ENCODE measurements around the gene CERS4. TPM values are rescaled to one million over a fixed set of nuclear protein-coding genes. Genes with fewer than 3 reads are reported as not detected.
A peak's percentile ranks its signal among the peaks of the same experiment; 100 is the strongest.
"Not testable (repeated sequence)": the region's sequence is repeated elsewhere in the genome, so short reads cannot be mapped to it uniquely, and the experiment has no call there.

Gene CERS4
- total RNA-seq, 1 donor from 2014 or later = 21.4 TPM

DNA sequence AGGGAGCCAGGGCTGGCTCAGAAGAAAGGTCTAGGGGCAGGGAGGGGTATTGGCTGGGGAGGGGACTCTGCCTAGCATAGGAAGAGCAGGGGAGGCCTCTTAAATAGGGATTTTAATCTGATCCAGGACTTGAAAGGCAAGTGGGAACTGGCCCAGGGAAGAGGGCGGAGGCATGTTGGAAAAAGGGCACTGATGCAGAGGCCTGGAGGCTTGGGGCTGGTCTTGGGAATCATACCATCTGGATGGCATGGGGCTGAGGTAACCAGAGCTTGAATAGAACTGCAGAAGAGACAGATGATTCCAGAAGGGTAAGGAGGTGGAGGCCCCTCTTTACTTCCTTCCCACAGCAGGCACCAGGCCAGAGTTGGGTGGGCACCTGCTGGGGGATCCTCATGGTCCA, 29.1 kb downstream of the CERS4 start:
- DNase-seq (ENCODE audit: missing footprints) (no peak), ATAC-seq (no peak)
- intact Hi-C loops (cut with DNase I) = no loop called here

DNA sequence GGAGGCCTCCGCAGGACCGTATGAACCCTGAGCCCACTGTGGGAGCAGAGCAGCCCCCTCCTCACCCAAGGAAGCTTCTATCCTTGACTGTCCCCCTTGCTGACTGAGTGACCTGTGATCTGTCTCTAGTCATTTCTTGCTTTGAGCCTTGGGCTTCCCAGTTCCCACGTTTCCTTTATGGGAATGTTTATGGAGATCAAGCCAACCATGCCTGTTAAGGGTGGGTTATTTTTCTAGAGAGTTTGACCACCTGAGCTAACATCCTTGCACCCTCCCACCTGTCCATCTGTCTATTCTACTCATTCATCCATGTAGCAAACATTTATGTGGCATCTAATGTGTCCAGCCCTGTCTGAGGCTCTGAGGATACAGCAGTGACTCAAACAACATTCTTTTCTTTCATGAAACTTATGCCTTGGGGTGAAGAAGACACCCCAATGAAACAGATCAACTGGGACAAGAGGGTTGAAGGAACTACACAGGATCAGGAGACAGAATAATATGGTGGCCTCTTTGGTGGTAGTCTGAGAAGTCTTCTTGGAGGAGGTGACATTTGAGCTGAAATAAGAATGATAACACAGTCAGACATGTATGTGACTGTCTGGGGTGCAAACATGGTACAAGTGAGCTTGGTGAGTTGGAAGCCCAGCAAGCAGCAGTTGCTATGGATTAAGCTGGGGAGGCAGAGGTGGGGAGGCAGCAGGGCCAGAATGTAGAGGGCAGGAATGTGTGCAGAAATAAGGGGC, 30.5 kb downstream of the CERS4 start:
- intact Hi-C loops (cut with DNase I) = no loop called here
- no peak for DNase-seq (ENCODE audit: missing footprints)
- no peak for ATAC-seq

DNA sequence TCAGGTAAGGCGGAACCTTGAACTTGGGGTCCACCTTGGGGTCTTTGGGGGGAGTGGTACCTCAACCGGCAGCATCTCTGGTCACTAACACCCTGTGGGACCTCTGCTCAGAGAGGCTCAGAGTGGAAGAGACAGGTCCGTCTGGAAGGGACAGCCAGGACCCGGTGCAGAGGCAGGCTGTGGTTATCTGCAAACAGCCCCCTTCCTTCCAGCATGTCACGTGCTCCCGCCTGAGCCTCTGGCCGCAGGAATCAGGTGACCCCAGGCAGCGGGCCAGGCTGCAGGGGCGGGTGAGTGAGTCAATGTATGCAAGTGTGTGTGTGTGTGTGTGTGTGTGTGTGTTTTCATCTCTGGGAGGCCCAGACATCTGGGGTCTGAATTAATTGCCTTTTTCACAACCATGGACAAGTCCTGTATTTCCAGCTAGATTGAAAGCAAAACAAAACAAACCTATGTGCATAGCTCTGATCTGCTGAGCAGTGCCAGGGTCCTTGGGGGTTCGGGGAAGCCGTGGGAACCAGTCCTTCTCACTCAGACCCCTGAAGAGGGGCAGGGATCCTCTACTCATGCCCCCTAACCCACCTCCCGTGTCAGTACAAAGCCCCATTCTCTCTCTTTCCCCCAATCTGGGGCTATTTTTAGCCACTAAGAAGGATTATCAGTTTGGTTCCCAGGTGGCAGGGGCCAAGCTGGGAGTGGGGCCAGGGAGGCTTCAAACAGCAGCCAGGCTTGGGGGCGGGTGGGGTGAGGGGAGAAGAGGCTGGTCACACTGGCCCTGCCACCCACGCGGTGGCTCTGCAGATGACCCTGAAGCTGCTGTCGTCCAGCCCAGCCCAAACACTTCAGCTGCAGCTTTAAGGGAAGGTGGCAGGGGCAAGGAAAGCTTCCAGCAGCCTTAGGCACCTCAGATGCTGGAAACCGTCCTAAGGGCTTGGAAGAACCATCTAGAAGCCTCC, 31.4 kb downstream of the CERS4 start:
- intact Hi-C loops (cut with DNase I) = no loop called here
- ATAC-seq (peak; percentile 77), DNase-seq (ENCODE audit: missing footprints) (peak; percentile 90)

DNA sequence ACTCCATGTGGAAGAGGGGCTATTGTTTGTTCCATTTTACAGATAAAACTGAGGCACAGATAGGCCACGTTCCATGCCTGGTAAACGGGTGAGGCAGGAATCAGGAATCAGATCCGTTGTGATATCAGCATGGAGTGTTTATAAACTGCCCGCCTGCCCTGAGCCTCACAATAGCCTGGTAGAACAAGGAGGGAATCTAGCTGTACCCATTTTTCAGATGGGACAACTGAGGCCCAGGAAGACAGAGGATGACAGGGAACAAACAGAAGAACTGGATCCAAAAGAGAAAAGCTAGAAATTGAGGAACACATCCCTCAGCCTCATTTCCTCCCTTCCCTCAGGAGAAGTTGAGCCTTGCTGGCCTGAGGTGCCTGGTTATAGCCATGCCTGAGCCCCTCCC, 32.5 kb downstream of the CERS4 start:
- intact Hi-C loops (cut with DNase I) = no loop called here
- no peak for ATAC-seq
- DNase-seq (ENCODE audit: missing footprints) = no peak

DNA sequence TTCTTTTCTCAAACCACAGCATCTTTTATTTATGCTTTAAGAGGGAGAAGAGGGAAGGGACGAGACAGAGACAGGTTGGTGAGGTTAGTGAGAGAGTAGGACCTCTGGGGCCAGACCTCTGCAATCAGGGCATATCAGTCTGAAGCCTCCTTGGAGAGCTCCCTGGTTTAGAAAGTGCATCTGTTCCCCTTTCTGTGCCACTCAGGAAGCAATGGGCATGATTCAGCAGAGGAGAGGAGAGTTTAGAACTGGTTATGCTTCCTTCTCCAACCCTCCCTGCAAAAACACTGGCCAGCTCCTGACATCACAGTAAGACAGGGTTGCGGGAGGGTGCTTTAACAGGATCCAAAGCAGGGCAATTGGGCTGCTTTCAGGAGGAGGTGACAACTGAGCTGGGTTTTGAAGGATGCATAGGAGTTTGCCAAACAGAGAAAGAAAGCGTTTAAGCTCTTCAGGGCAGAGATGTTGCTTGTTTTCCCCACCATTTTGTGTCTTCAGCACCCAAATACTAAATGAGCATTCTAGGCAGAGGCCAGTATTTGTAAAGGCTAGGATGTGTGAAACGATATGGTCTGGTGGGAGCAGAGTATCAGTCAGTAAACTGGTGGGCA, 33.1 kb downstream of the CERS4 start:
- DNase-seq (ENCODE audit: missing footprints) = no peak
- intact Hi-C loops (cut with DNase I) = no loop called here
- ATAC-seq = no peak

DNA sequence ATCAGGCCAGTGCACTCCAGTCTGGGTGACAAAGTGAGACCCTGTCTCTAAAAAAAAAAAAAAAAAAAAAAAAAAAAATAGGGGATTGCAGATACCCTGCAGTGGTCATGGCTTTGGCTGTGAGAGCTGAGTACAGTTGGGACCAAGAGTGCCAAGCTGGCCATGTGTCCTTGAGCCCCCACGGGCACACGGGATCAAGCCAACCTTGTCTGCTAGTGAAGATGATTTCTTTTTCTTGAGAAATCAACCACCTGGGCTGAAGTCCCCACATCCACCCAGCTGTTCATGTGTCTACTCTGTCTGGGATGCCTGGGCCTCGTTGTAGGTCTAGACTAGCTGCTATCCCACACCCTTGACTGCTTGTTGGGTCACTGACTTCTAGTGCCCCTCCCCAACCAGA, 34.0 kb downstream of the CERS4 start:
- intact Hi-C loops (cut with DNase I) = no loop called here
- no peak for DNase-seq (ENCODE audit: missing footprints)
- no peak for ATAC-seq

DNA sequence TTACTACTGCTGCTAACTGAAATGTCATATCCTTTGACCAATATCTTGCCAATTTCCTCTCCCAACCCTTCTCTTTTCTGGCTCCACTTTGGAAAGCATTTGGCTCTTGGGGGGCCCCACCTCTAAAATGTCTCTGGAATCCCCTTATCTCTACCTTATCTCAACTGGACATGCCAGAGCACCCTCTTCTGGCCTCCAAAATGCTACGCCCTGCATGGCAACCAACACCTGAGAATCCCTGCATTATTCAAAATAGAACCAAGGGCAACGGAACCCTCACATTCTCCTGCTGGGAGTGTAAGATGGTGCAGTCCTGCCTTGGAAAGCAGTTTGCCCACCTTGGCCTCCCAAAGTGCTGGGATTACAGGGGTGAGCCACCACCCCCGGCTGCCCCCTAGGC, 35.3 kb downstream of the CERS4 start:
- intact Hi-C loops (cut with DNase I) = no loop called here
- DNase-seq (ENCODE audit: missing footprints) = no peak
- ATAC-seq = no peak

DNA sequence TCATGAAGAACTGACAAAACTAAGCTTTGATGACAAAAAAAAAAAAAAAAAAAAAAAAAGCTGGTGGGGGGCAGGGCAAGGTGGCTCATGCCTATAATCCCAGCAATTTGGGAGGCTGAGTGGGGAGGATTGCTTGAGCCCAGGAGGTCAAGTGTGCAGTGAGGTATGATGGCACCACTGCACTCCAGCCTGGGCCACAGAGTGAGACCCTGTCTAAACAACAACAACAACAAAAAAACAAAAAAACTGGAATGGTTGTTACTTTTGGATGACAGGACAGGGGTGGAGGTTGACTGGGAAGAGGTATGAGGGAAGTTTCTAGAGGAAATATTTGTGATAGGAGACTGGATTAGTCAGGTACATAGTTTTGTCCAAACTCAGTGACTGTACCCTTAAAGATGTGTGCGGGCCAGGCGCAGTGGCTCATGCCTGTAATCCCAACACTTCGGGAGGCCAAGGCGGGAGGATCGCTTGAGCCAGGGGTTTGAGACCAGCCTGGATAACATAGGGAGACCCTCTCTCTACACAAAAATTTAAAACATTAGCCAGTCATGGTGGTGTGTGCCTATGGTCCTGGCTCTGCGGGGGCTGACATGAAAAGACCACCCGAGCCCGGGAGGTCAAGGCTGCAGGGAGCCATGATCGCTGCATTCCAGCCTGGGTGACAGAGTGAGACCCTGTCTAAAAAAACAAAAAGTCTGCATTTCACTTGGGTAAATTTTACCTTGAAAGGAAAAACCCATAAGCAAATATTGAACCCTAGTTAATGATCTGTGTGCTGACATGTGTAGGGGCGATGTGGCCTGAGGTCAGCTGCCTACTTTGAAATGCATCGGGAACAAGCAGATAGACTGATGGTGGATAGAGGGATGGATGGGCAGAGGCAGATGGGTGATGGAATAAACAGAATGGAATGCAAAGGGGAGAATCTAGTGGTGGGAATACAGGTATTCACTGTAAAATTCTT, 37.0 kb downstream of the CERS4 start:
- ATAC-seq (no peak), DNase-seq (ENCODE audit: missing footprints) (no peak)
- intact Hi-C loops (cut with DNase I) = no loop called here

DNA sequence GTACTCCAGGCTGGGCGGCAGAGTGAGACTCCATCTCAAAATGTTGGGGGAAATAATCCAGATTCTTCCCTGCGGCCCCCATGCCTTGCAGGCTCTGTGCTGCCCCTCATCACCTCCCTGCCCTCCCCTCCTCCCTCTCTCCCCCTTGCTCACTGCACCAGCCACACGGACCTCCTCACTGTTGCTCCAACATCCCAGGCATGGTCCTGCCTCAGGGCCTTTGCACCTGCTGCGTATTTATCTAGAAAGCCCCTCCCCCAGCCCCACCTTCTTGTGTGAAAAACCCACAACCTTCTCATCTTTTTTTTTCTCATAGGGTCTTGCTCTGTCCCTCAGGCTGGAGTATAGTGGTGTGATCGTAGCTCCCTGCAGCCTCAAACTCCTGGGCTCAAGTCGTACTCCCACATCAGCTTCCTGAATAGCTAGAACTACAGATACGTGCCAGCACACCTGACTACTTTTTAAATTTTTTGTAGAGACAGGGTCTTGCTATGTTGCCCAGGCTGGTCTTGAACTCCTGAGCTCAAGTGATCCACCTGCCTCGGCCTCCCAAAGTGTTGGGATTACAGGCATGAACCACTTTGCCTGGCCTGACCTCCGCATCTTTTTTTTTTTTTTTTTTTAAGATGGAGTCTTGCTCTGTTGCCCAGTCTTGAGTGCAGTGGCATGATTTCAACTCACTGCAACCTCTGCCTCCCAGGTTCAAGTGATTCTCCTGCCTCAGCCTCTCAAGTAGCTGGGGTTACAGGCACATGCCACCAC, 38.1 kb downstream of the CERS4 start:
- intact Hi-C loops (cut with DNase I); DNase-seq (ENCODE audit: missing footprints); ATAC-seq: not testable (repeated sequence)

DNA sequence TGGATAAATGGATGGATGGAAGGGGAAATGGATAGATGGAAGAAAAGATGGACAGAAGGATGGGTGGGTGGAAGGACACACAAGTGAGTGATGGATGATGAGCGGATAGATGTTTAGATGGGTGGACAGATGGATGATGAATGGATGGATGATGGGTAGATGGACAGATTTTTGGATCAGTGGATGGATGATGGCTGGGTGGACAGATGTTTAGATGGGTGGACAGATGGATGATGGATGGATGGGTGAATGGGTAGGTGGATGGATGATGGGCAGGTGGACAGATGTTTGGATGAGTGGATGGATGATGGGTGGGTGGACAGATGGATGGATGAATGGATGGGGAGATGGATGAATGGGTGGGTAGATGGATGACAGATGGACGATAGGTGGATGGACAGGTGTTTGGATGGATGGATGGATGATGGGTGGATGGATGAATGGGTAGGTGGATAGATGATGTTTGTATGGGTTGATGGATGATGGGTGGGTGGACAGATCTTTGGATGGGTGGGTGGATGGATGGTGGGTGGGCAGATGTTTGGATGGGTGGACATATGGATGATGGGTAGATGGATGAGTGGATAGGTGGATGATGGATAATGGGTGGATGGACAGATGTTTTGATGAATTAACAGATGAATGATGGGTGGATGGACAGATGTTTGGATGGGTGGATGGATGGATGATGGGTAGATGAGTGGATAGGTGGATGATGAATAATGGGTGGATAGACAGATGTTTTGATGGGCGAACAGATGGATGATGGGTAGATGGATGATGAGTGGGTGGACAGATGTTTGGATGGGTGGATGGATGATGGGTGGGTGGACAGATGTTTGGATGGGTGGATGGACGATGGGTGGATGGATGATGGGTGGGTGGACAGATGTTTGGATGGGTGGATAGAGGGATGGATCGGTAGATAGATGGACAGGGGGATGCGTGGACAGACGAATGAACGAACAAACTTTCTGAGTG, 39.5 kb downstream of the CERS4 start:
- intact Hi-C loops (cut with DNase I) = no loop called here
- ATAC-seq (no peak), DNase-seq (ENCODE audit: missing footprints) (no peak)

DNA sequence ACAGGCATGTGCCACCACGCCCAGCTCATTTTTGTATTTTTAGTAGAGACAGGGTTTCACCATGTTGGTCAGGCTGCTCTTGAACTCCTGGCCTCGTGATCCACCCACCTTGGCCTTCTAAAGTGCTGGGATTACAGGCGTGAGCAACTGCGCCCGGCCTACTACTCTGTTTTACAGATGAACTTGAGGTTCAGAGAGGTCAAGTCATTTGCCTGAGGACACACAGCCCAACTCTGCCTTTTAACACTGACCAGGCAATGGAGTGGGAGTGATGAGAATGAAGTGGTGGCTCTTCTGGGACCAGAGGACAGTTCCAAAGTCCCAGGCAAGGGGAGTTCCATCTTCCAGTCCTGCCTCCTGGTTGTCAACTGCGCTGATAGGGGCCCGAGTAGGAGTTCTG, 41.4 kb downstream of the CERS4 start:
- no peak for ATAC-seq
- intact Hi-C loops (cut with DNase I) = loop anchor here (2.0 to 5.0 kb wide), 3 partner anchors 42 to 278 kb away; partner anchors contain the start of gene CERS4
- no peak for DNase-seq (ENCODE audit: missing footprints)

DNA sequence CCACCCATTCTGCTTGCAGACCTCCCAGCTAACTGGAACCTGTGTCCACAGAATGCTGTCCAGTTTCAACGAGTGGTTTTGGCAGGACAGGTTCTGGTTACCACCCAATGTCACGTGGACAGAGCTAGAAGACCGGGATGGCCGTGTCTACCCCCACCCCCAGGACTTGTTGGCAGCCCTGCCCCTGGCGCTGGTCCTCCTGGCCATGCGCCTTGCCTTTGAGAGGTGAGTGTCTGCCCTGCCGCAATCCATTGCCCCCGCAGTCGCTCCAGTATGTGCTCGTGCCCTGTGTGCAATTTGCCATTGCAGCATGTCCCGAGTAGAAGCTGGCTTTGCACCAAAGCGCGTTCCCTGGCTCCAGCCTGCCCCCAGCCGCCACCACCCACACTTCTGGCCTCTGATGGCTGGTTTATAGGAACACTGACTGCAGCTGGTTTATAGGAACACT, 41.9 kb downstream of the CERS4 start:
- ATAC-seq = peak; percentile 90
- intact Hi-C loops (cut with DNase I) = loop anchor here (1.0 to 5.0 kb wide), 4 partner anchors 42 to 279 kb away; partner anchors contain the start of gene CERS4
- peak; percentile 91 for DNase-seq (ENCODE audit: missing footprints)

DNA sequence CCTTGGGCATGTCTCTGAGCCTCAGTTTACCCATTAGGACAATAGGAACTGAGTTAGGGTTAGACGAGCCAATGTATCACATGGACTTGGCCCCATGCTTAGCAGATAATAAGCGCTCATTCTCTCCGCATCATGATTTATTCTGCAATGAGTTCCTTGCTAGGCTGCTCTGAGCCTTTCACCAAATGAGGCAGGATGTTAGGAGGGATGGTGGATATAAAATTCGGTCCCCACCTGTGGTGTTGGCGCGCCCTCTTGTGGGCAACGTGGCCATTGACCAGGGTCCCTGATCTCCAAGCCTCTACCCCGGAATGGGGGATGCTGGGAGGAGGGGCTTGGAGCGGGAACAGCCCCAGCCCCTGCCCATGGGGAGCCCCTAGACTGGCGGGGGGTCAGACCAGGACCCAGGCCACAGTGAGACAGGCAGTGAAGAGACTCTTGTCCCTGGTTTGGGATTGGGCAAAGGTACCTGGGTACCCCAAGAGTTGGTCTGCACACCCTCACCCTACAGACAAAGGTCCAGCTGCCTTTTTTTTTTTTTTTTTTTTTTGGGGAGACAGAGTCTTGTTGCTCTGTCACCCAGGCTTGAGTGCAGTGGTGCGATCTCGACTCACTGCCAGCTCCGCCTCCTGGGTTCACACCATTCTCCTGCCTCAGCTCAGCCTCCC, 43.9 kb downstream of the CERS4 start:
- ATAC-seq (peak; percentile 56), DNase-seq (ENCODE audit: missing footprints) (peak; percentile 90)
- intact Hi-C loops (cut with DNase I) = loop anchor here (1.0 to 5.0 kb wide), 3 partner anchors 251 to 309 kb away; no protein-coding TSS in a partner anchor

DNA sequence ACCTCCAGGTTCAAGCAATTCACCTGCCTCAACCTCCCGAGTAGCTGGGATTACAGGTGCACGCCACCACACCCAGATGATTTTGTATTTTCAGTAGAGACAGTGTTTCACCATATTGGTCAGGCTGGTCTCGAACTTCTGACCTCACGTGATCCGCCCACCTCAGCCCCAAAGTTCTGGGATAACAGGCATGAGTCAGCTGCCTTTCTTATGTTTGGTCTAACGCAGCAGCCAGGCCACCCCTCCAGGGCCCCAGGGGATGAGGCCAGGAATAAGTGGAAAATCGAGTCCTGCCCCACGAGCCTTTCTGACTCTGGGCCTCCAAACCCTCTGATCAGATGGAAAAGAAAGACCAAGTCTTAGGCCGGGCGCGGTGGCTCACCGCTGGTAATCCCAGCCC, 44.5 kb downstream of the CERS4 start:
- no peak for DNase-seq (ENCODE audit: missing footprints)
- intact Hi-C loops (cut with DNase I) = loop anchor here (1.0 to 5.0 kb wide), 3 partner anchors 251 to 309 kb away; no protein-coding TSS in a partner anchor
- no peak for ATAC-seq

DNA sequence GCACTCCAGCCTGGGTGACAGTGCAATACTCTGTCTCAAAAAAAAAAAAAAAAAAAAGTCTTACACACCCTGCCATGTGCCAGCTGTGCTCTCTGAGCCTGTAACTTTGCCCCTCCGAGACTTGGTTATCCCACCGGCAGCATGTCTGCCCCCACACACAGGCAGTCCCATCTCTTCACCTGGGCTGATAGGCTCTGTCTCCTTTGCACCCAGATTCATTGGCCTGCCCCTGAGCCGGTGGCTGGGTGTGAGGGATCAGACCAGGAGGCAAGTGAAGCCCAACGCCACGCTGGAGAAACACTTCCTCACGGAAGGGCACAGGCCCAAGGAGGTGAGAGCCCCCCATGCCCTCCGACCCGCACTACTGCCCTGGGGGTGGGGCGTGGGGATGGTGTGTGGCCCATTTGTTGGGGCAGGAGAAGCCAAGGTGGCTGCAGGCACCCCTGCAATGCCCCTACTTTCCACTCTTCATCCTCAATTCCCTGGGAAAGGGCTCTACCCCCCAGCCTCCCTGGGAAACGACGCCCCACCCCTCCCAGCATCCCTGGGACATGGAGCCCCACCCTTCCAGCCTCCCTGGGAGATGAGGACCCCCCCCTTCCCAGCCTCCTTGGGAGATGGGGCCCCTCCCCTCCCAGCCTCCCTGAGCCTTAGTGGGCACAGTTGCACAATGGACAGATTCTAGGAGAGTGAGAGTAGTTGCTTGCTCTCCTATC, 45.3 kb downstream of the CERS4 start:
- intact Hi-C loops (cut with DNase I) = loop anchor here (5.0 kb wide), 2 partner anchors 252 to 282 kb away; no protein-coding TSS in a partner anchor
- ATAC-seq = no peak

More for the DNA sequence above, 45.3 kb downstream of the CERS4 start:
- DNase-seq (ENCODE audit: missing footprints) = no peak

Data from Right ventricle myocardium inferior (tissue), 1 donor.